Measurements from ENCODE around the gene MRRF.

MRRF gene

DNA sequence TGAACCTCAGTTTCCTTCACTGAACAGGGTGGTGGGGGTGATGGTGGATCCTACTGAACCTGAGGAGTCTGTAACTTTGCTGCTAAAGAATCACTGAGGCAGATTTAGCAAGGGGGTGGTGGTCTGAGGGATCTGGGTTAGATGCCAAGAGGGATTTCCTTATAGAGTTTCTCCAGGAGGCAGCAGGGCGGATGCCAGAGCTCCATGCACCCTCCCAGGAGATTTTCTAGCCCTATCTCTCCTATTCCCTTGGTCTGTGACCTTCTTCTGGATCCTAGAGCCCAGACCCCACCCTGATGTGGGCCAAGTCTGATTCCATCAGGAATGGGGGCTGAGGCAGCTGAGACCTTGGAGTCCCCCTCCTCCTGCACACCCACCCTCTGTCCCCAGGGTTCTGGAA is 112.1 kb downstream of the MRRF start:
- H4K20me1 ChIP-seq = peaks cover 0 to 36% (median 0%) of the 10 kb centered on the region in 11 experiments; a peak in 3 of 22 replicates
- peak overlapping the region in 3 of 11 experiments; percentile 49 to 61 (median 50); a peak in 3 of 22 replicates for H3K27ac ChIP-seq
- peak overlapping the region in 2 of 11 experiments; percentile 55 to 58; a peak in 3 of 22 replicates for H3K9ac ChIP-seq
- peaks cover 0 to 47% (median 17%) of the 10 kb centered on the region in 11 experiments; a peak in 15 of 22 replicates for H3K36me3 ChIP-seq
- no peak overlapping the region for H3K4me3 ChIP-seq
- peak overlapping the region; percentile 41 to 83 (median 72) for H3K4me2 ChIP-seq
- peaks cover 33 to 61% (median 47%) of the 10 kb centered on the region in 10 experiments for H3K4me1 ChIP-seq
- no peaks in the 10 kb centered on the region for H3K27me3 ChIP-seq
- no peak for TF ChIP-seq Cebpa-rat (IDR thresholded peaks at IDR 0.05)
- H3K9me3 ChIP-seq (replicated peaks in 1 of 11) = peaks cover 13 to 19% (median 17%) of the 10 kb centered on the region in 11 experiments

DNA sequence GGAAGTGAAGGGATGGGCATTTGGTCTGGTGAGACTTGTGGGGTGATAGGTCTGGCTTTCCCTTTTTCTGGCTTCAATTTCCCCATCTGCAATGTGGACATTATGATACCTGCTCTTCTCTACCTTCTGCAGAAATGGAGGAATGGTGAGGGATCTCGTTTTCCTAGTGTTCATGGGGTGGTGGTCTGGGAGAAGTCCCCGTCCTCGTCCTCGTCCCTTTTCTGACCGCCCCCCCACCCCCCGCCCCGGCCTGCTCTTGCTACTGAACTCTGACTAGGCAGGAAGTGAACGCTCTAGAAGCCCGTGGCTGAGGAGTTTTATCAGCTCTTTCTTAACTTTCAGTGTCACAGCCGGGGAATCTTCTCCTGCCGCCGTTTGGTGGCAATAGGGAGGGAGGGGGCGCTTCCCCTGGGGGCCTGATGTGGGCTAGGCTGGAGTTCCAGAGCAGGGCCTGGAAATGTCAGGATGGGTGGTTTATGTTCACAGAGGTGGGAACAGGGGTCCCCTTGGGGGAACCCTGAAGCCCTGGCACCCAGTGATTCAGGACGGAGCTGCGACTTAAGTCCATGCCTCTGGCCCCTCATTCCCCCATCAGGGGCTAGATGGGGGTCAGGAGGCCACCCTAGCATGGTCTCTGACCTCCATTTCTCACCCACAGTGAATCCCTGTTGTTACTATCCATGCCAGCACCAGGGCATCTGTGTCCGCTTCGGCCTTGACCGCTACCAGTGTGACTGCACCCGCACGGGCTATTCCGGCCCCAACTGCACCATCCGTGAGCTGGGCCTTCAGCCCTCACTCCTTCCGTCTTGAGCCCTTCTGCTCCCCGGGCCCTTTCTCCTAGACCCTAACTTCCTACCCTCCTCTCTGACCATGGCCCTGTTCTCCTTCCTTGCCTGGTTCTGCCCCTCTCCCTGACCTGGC is 112.8 kb downstream of the MRRF start:
- TF ChIP-seq Cebpa-rat (IDR thresholded peaks at IDR 0.05) = no peak
- peaks cover 13 to 19% (median 17%) of the 10 kb centered on the region in 11 experiments for H3K9me3 ChIP-seq (replicated peaks in 1 of 11)
- H3K27ac ChIP-seq = peak overlapping the region in 10 of 11 experiments; percentile 29 to 65 (median 46); a peak in 17 of 22 replicates

DNA sequence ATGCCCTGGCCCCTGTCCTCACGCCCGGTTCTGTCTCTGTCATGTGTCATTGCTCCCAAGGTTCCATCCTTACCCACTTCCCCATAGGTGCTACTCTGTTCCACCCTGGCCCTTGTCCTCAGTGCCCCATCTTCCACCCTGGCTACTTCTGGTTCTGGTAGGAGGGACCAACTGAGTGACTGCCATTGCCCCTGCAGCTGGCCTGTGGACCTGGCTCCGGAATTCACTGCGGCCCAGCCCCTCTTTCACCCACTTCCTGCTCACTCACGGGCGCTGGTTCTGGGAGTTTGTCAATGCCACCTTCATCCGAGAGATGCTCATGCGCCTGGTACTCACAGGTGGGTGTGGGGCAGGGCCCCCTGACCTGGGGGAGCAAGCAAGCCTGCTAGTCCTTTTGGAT is 113.6 kb downstream of the MRRF start:
- Histone ChIP-seq H3K4me3 (no peak overlapping the region), H3K36me3 (peaks cover 0 to 62% (median 17%) of the 10 kb centered on the region in 11 experiments; a peak in 15 of 22 replicates), H3K4me2 (peak overlapping the region in 8 of 11 experiments; percentile 41 to 83 (median 72); a peak in 12 of 22 replicates), H3K9ac (0 out of 22 replicates have a peak overlapping the region, but pooled peaks of 1 of the 11 experiments have one; percentile 58), H3K27ac (peak overlapping the region in 4 of 11 experiments; percentile 41 to 65 (median 57); a peak in 3 of 22 replicates), H3K27me3 (no peaks in the 10 kb centered on the region), H3K9me3 (replicated peaks in 1 of 11) (peaks cover 13 to 19% (median 17%) of the 10 kb centered on the region in 11 experiments), H4K20me1 (peaks cover 0 to 32% (median 0%) of the 10 kb centered on the region in 11 experiments; a peak in 3 of 22 replicates), H3K4me1 (peaks cover 24 to 47% (median 35%) of the 10 kb centered on the region in 10 experiments)
- TF ChIP-seq Cebpa-rat (IDR thresholded peaks at IDR 0.05) = no peak

More for the DNA sequence above, 112.8 kb downstream of the MRRF start:
- Histone ChIP-seq H4K20me1 (peaks cover 0 to 36% (median 0%) of the 10 kb centered on the region in 11 experiments; a peak in 3 of 22 replicates), H3K36me3 (peaks cover 0 to 54% (median 17%) of the 10 kb centered on the region in 11 experiments; a peak in 15 of 22 replicates), H3K9ac (peak overlapping the region in 9 of 11 experiments; percentile 6 to 63 (median 54); a peak in 9 of 22 replicates), H3K4me3 (0 out of 20 replicates have a peak overlapping the region, but pooled peaks of 1 of the 10 experiments have one; percentile 24), H3K27me3 (no peaks in the 10 kb centered on the region), H3K4me1 (peaks cover 26 to 54% (median 40%) of the 10 kb centered on the region in 10 experiments), H3K4me2 (peak overlapping the region; percentile 41 to 83 (median 72))

DNA sequence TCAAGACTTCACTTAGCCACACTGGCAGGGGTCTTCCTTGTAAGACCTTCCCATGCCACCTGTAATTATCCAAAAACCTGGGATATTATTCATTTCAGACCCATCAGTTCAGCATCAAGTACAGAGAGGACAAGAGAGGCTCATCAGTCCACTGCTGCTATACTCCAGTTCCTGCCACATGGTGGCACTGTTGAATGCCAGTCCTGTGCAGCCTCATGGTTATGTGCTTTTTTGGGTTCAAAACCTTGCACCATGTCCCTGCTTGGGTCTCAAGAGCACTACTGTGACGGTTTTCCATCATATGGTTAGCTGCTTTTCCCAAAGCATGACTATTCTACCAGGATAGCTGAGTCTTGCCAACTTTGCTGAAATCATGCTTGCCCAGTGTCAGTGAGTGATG is 114.7 kb downstream of the MRRF start:
- Histone ChIP-seq H4K20me1 (peaks cover 0 to 21% (median 0%) of the 10 kb centered on the region in 11 experiments; a peak in 2 of 22 replicates), H3K36me3 (peaks cover 0 to 71% (median 17%) of the 10 kb centered on the region in 11 experiments; a peak in 15 of 22 replicates), H3K9ac (no peak overlapping the region), H3K4me1 (peaks cover 26 to 51% (median 39%) of the 10 kb centered on the region in 10 experiments), H3K4me2 (no peak overlapping the region), H3K9me3 (replicated peaks in 1 of 11) (peaks cover 13 to 19% (median 17%) of the 10 kb centered on the region in 11 experiments), H3K27me3 (no peaks in the 10 kb centered on the region), H3K4me3 (peak overlapping the region in 1 of 10 experiments; percentile 7; a peak in 1 of 20 replicates), H3K27ac (no peak overlapping the region)
- no peak for TF ChIP-seq Cebpa-rat (IDR thresholded peaks at IDR 0.05)

DNA sequence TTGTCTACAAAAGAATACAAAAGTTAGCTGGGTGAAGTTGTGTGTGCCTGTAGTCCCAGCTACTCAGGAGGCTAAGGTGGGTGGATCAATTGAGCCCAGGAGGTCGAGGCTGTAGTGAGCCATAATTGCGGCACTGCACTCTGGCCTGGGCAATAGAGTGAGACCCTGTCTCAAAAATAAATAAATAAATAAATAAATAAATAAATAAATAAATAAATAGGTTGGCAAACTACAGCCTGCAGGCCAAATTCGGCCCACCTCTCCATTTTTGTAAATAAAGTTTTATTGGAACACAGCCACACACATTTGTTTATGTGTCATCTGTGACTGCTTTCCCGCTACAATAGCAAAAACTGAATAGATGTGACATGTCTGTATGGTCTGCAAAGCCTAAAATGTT is 115.6 kb downstream of the MRRF start:
- TF ChIP-seq Cebpa-rat (IDR thresholded peaks at IDR 0.05) = no peak
- peaks cover 30 to 48% (median 42%) of the 10 kb centered on the region in 10 experiments for H3K4me1 ChIP-seq
- H3K27me3 ChIP-seq = no peaks in the 10 kb centered on the region
- H3K9me3 ChIP-seq (replicated peaks in 1 of 11) = peaks cover 13 to 19% (median 17%) of the 10 kb centered on the region in 11 experiments
- no peak overlapping the region for H3K27ac ChIP-seq
- peaks cover 0 to 17% (median 0%) of the 10 kb centered on the region in 11 experiments; a peak in 2 of 22 replicates for H4K20me1 ChIP-seq
- H3K4me3 ChIP-seq = no peak overlapping the region
- no peak overlapping the region for H3K9ac ChIP-seq
- H3K4me2 ChIP-seq = no peak overlapping the region
- H3K36me3 ChIP-seq = peaks cover 0 to 77% (median 17%) of the 10 kb centered on the region in 11 experiments; a peak in 15 of 22 replicates

Measured in BLaER1 treated with 17β-estradiol and CSF1 and Interleukin-3, amounts not matched to agents 10 nM and 100 nM (cell line).